ENCODE results near the gene NUBP1.
"Not testable (repeated sequence)": the region's sequence is repeated elsewhere in the genome, so short reads cannot be mapped to it uniquely, and the experiment has no call there.

NUBP1 gene

GRCh38 chr16:10776280-10776679 is 32.6 kb downstream of the NUBP1 start:
- TF ChIP-seq MAX (IDR thresholded peaks at IDR 0.05; ENCODE audit: low read depth, low read length) = no peak
- no peak for TF ChIP-seq CTCF (IDR thresholded peaks at IDR 0.05; ENCODE audit: low read depth, low read length)
- no peak for TF ChIP-seq MYC (IDR thresholded peaks at IDR 0.05; ENCODE audit: low read depth, low read length)
- no peak for TF ChIP-seq POLR2A (IDR thresholded peaks at IDR 0.05; ENCODE audit: extremely low read depth, insufficient read length)
- DNase-seq (ENCODE audit: low read depth) = no peak
- H3K4me3 ChIP-seq (ENCODE audit: low read depth, low read length) = no peak overlapping the region

GRCh38 chr16:10776923-10777322 is 33.3 kb downstream of the NUBP1 start:
- not testable (repeated sequence) for DNase-seq (ENCODE audit: low read depth); H3K4me3 ChIP-seq (ENCODE audit: low read depth, low read length)

GRCh38 chr16:10777356-10777755 is 33.7 kb downstream of the NUBP1 start:
- DNase-seq (ENCODE audit: low read depth) = no peak
- no peak for TF ChIP-seq CTCF (IDR thresholded peaks at IDR 0.05; ENCODE audit: low read depth, low read length)
- no peak for TF ChIP-seq POLR2A (IDR thresholded peaks at IDR 0.05; ENCODE audit: extremely low read depth, insufficient read length)
- no peak for TF ChIP-seq MAX (IDR thresholded peaks at IDR 0.05; ENCODE audit: low read depth, low read length)
- TF ChIP-seq MYC (IDR thresholded peaks at IDR 0.05; ENCODE audit: low read depth, low read length) = no peak
- no peak overlapping the region for H3K4me3 ChIP-seq (ENCODE audit: low read depth, low read length)

GRCh38 chr16:10779908-10780307 is 36.3 kb downstream of the NUBP1 start:
- not testable (repeated sequence) for H3K4me3 ChIP-seq (ENCODE audit: low read depth, low read length); DNase-seq (ENCODE audit: low read depth)

GRCh38 chr16:10780628-10781027 is 37.0 kb downstream of the NUBP1 start:
- no peak for TF ChIP-seq MAX (IDR thresholded peaks at IDR 0.05; ENCODE audit: low read depth, low read length)
- TF ChIP-seq POLR2A (IDR thresholded peaks at IDR 0.05; ENCODE audit: extremely low read depth, insufficient read length) = no peak
- no peak for DNase-seq (ENCODE audit: low read depth)
- H3K4me3 ChIP-seq (ENCODE audit: low read depth, low read length) = no peak overlapping the region

GRCh38 chr16:10782628-10783027 is 39.0 kb downstream of the NUBP1 start:
- H3K4me3 ChIP-seq (ENCODE audit: low read depth, low read length) = no peak overlapping the region
- TF ChIP-seq POLR2A (IDR thresholded peaks at IDR 0.05; ENCODE audit: extremely low read depth, insufficient read length) (no peak), MAX (IDR thresholded peaks at IDR 0.05; ENCODE audit: low read depth, low read length) (no peak), MYC (IDR thresholded peaks at IDR 0.05; ENCODE audit: low read depth, low read length) (no peak), CTCF (IDR thresholded peaks at IDR 0.05; ENCODE audit: low read depth, low read length) (no peak)
- no peak for DNase-seq (ENCODE audit: low read depth)

GRCh38 chr16:10787304-10787703 is 43.7 kb downstream of the NUBP1 start:
- no peak for DNase-seq (ENCODE audit: low read depth)
- no peak overlapping the region for H3K4me3 ChIP-seq (ENCODE audit: low read depth, low read length)
- TF ChIP-seq POLR2A (IDR thresholded peaks at IDR 0.05; ENCODE audit: extremely low read depth, insufficient read length) = no peak
- TF ChIP-seq CTCF (IDR thresholded peaks at IDR 0.05; ENCODE audit: low read depth, low read length) = no peak
- no peak for TF ChIP-seq MYC (IDR thresholded peaks at IDR 0.05; ENCODE audit: low read depth, low read length)
- TF ChIP-seq MAX (IDR thresholded peaks at IDR 0.05; ENCODE audit: low read depth, low read length) = no peak

- not testable (repeated sequence) for H3K4me3 ChIP-seq (ENCODE audit: low read depth, low read length); DNase-seq (ENCODE audit: low read depth)
Observed at GRCh38 chr16:10788630-10789029, 45.0 kb downstream of the NUBP1 start.

All from NB4 (cell line).